ENCODE measurements around the gene SMPDL3A.

Gene SMPDL3A

GRCh38 chr6:122754191-122754731, 34.8 kb upstream of the SMPDL3A start:
- H3K36me3 Mint-ChIP-seq = no peaks in the 10 kb centered on the region
- H3K27ac Mint-ChIP-seq = no peak overlapping the region
- H3K4me1 Mint-ChIP-seq = peaks cover 17% of the 10 kb centered on the region
- no peak overlapping the region for H3K4me3 Mint-ChIP-seq
- no peaks in the 10 kb centered on the region for H3K9me3 Mint-ChIP-seq
- no peaks in the 10 kb centered on the region for H3K27me3 Mint-ChIP-seq
- CTCF ChIA-PET = interaction anchor here (1.2 to 1.5 kb wide), 2 partner anchors 10 to 85 kb away, joined by 3 to 4 read pairs; no protein-coding TSS in a partner anchor
- DNase-seq = no peak

- Mint-ChIP-seq H3K27me3 (no peaks in the 10 kb centered on the region), H3K4me3 (no peak overlapping the region), H3K4me1 (peaks cover 15% of the 10 kb centered on the region), H3K27ac (no peak overlapping the region), H3K9me3 (no peaks in the 10 kb centered on the region), H3K36me3 (no peaks in the 10 kb centered on the region)
- DNase-seq = no peak
- CTCF ChIA-PET = no interaction called here
These were observed 33.2 kb upstream of the SMPDL3A start for GRCh38 chr6:122755901-122756300.

- Mint-ChIP-seq H3K4me3 (no peak overlapping the region), H3K9me3 (no peaks in the 10 kb centered on the region), H3K27ac (no peak overlapping the region), H3K4me1 (peaks cover 5% of the 10 kb centered on the region), H3K27me3 (no peaks in the 10 kb centered on the region), H3K36me3 (no peaks in the 10 kb centered on the region)
- DNase-seq = no peak
- CTCF ChIA-PET = no interaction called here
These were observed 30.1 kb upstream of the SMPDL3A start for GRCh38 chr6:122758927-122759334.

GRCh38 chr6:122760330-122760729, 28.7 kb upstream of the SMPDL3A start:
- Mint-ChIP-seq H3K9me3 (no peaks in the 10 kb centered on the region), H3K27ac (no peak overlapping the region), H3K27me3 (no peaks in the 10 kb centered on the region), H3K4me3 (no peak overlapping the region), H3K4me1 (peaks cover 5% of the 10 kb centered on the region), H3K36me3 (no peaks in the 10 kb centered on the region)
- CTCF ChIA-PET = no interaction called here
- DNase-seq = no peak

GRCh38 chr6:122766256-122766655, 22.8 kb upstream of the SMPDL3A start:
- H3K9me3 Mint-ChIP-seq = no peaks in the 10 kb centered on the region
- H3K27ac Mint-ChIP-seq = no peak overlapping the region
- CTCF ChIA-PET = no interaction called here
- H3K27me3 Mint-ChIP-seq = no peaks in the 10 kb centered on the region
- no peak overlapping the region for H3K4me3 Mint-ChIP-seq
- no peak for DNase-seq
- H3K4me1 Mint-ChIP-seq = no peaks in the 10 kb centered on the region
- no peaks in the 10 kb centered on the region for H3K36me3 Mint-ChIP-seq

- H3K27ac Mint-ChIP-seq = no peak overlapping the region
- H3K4me1 Mint-ChIP-seq = no peaks in the 10 kb centered on the region
- H3K4me3 Mint-ChIP-seq = no peak overlapping the region
- no peak for DNase-seq
- CTCF ChIA-PET = no interaction called here
- peaks cover 6% of the 10 kb centered on the region for H3K27me3 Mint-ChIP-seq
- H3K36me3 Mint-ChIP-seq = no peaks in the 10 kb centered on the region
- H3K9me3 Mint-ChIP-seq = no peaks in the 10 kb centered on the region
These were observed 18.0 kb upstream of the SMPDL3A start for GRCh38 chr6:122770835-122771601.

GRCh38 chr6:122772724-122773415, 16.2 kb upstream of the SMPDL3A start:
- H3K4me3 Mint-ChIP-seq = no peak overlapping the region
- H3K9me3 Mint-ChIP-seq = no peaks in the 10 kb centered on the region
- CTCF ChIA-PET = no interaction called here
- no peaks in the 10 kb centered on the region for H3K36me3 Mint-ChIP-seq
- H3K4me1 Mint-ChIP-seq = no peaks in the 10 kb centered on the region
- DNase-seq = no peak
- H3K27ac Mint-ChIP-seq = no peak overlapping the region
- peaks cover 6% of the 10 kb centered on the region for H3K27me3 Mint-ChIP-seq

- Mint-ChIP-seq H3K4me1 (no peaks in the 10 kb centered on the region), H3K27ac (no peak overlapping the region), H3K27me3 (peaks cover 12% of the 10 kb centered on the region), H3K9me3 (no peaks in the 10 kb centered on the region), H3K4me3 (no peak overlapping the region), H3K36me3 (no peaks in the 10 kb centered on the region)
- DNase-seq = no peak
- CTCF ChIA-PET = no interaction called here
These were observed 13.1 kb upstream of the SMPDL3A start for GRCh38 chr6:122775975-122776374.

GRCh38 chr6:122778302-122778701, 10.8 kb upstream of the SMPDL3A start:
- no peak overlapping the region for H3K4me3 Mint-ChIP-seq
- no peaks in the 10 kb centered on the region for H3K36me3 Mint-ChIP-seq
- no peaks in the 10 kb centered on the region for H3K9me3 Mint-ChIP-seq
- H3K27me3 Mint-ChIP-seq = peaks cover 9% of the 10 kb centered on the region
- no peak for DNase-seq
- CTCF ChIA-PET = no interaction called here
- H3K4me1 Mint-ChIP-seq = no peaks in the 10 kb centered on the region
- no peak overlapping the region for H3K27ac Mint-ChIP-seq

GRCh38 chr6:122778985-122779661, 9.9 kb upstream of the SMPDL3A start:
- Mint-ChIP-seq H3K27me3 (peaks cover 14% of the 10 kb centered on the region), H3K36me3 (no peaks in the 10 kb centered on the region), H3K9me3 (no peaks in the 10 kb centered on the region), H3K4me3 (no peak overlapping the region), H3K4me1 (no peaks in the 10 kb centered on the region), H3K27ac (no peak overlapping the region)
- DNase-seq = no peak
- CTCF ChIA-PET = interaction anchor here (1.5 kb wide), 1 partner anchor 35 kb away, joined by 3 read pairs; no protein-coding TSS in a partner anchor

GRCh38 chr6:122779667-122780066, 9.4 kb upstream of the SMPDL3A start, which contains the start of gene FABP7:
TSS of gene FABP7 (plus strand) at chr6:122779716. CDS start at chr6:122779795, 79 bp downstream.
- no peak within 1 kb of the TSS for H3K27ac Mint-ChIP-seq
- H3K4me3 Mint-ChIP-seq = no peak within 1 kb of the TSS
- H3K9me3 Mint-ChIP-seq = no peaks in the 10 kb centered on the region
- no peak for DNase-seq
- H3K27me3 Mint-ChIP-seq = peaks cover 14% of the 10 kb centered on the region
- no peaks in the 10 kb centered on the region for H3K4me1 Mint-ChIP-seq
- CTCF ChIA-PET = interaction anchor here (1.5 kb wide), 1 partner anchor 35 kb away, joined by 3 read pairs; no protein-coding TSS in a partner anchor
- H3K36me3 Mint-ChIP-seq = no peaks in the 10 kb centered on the region

GRCh38 chr6:122780114-122780513, 8.9 kb upstream of the SMPDL3A start:
- Mint-ChIP-seq H3K4me3 (no peak overlapping the region), H3K27ac (no peak overlapping the region), H3K36me3 (no peaks in the 10 kb centered on the region), H3K4me1 (no peaks in the 10 kb centered on the region), H3K9me3 (no peaks in the 10 kb centered on the region), H3K27me3 (peaks cover 14% of the 10 kb centered on the region)
- DNase-seq = no peak
- CTCF ChIA-PET = interaction anchor here (1.5 kb wide), 1 partner anchor 36 kb away, joined by 3 read pairs; no protein-coding TSS in a partner anchor

- Mint-ChIP-seq H3K4me3 (no peak overlapping the region), H3K27me3 (peaks cover 27% of the 10 kb centered on the region), H3K9me3 (no peaks in the 10 kb centered on the region), H3K4me1 (no peaks in the 10 kb centered on the region), H3K36me3 (no peaks in the 10 kb centered on the region), H3K27ac (no peak overlapping the region)
- CTCF ChIA-PET = no interaction called here
- no peak for DNase-seq
These were observed 7.3 kb upstream of the SMPDL3A start for GRCh38 chr6:122781716-122782115.

GRCh38 chr6:122783401-122783800, 5.7 kb upstream of the SMPDL3A start:
- Mint-ChIP-seq H3K4me3 (no peak overlapping the region), H3K9me3 (no peaks in the 10 kb centered on the region), H3K36me3 (no peaks in the 10 kb centered on the region), H3K4me1 (no peaks in the 10 kb centered on the region), H3K27ac (no peak overlapping the region), H3K27me3 (peaks cover 44% of the 10 kb centered on the region)
- no peak for DNase-seq
- CTCF ChIA-PET = no interaction called here

Data from activated naive CD4-positive, alpha-beta T cell treated with anti-CD3 and anti-CD28 coated beads, Interleukin-2, amount 10 ng/mL, durations not matched to agents 7 days and 5 days (primary cell).